IPS-15b (cell line): ENCODE results near the gene FNBP1.
"Not testable (repeated sequence)": the region's sequence is repeated elsewhere in the genome, so short reads cannot be mapped to it uniquely, and the experiment has no call there.

Experiments
- H3K27me3 ChIP-seq: one replicate; pipeline ENCODE4 v1.6.1; 2013; ENCODE audit warnings: low read length; ENCODE audit not compliant: control insufficient read depth, insufficient read depth
- H3K36me3 ChIP-seq: one replicate; pipeline ENCODE4 v1.6.1; 2013; ENCODE audit warnings: low read length; ENCODE audit not compliant: control insufficient read depth, insufficient read depth
- H3K4me1 ChIP-seq: one replicate; pipeline ENCODE4 v1.6.1; 2013; ENCODE audit warnings: mild to moderate bottlenecking, low read length; ENCODE audit not compliant: control insufficient read depth, insufficient read depth
- H3K4me3 ChIP-seq: one replicate; pipeline ENCODE4 v1.5.1; 2013; ENCODE audit warnings: low read depth, low read length
- H3K9ac ChIP-seq: one replicate; pipeline ENCODE4 v1.6.1; 2013; ENCODE audit warnings: low read depth, mild to moderate bottlenecking, low read length
- H3K9me3 ChIP-seq: one replicate; pipeline ENCODE4 v1.6.1; 2013; ENCODE audit warnings: mild to moderate bottlenecking, low read length; ENCODE audit not compliant: control insufficient read depth, insufficient read depth

FNBP1 gene

GRCh38 chr9:130017076-130017475 is 25.9 kb downstream of the FNBP1 start:
- H3K9ac ChIP-seq: no peak overlapping the region
- H3K27me3 ChIP-seq: no peaks in the 10 kb centered on the region
- no peaks in the 10 kb centered on the region for H3K4me1 ChIP-seq
- no peak overlapping the region for H3K4me3 ChIP-seq
- H3K36me3 ChIP-seq: no peaks in the 10 kb centered on the region
- no peaks in the 10 kb centered on the region for H3K9me3 ChIP-seq

- H3K9me3 ChIP-seq: no peaks in the 10 kb centered on the region
- no peaks in the 10 kb centered on the region for H3K27me3 ChIP-seq
- H3K4me1 ChIP-seq: no peaks in the 10 kb centered on the region
- no peak overlapping the region for H3K9ac ChIP-seq
- H3K4me3 ChIP-seq: no peak overlapping the region
- H3K36me3 ChIP-seq: no peaks in the 10 kb centered on the region
These were observed 27.5 kb downstream of the FNBP1 start for GRCh38 chr9:130015353-130016019.

GRCh38 chr9:130013326-130013725 is 29.7 kb downstream of the FNBP1 start:
- H3K4me3 ChIP-seq: no peak overlapping the region

GRCh38 chr9:130010151-130010988 is 32.6 kb downstream of the FNBP1 start:
- H3K9ac ChIP-seq: no peak overlapping the region
- H3K9me3 ChIP-seq: no peaks in the 10 kb centered on the region
- H3K4me1 ChIP-seq: no peaks in the 10 kb centered on the region
- H3K4me3 ChIP-seq: no peak overlapping the region
- H3K36me3 ChIP-seq: no peaks in the 10 kb centered on the region
- no peaks in the 10 kb centered on the region for H3K27me3 ChIP-seq

More at GRCh38 chr9:130013326-130013725, 29.7 kb downstream of the FNBP1 start:
- no peaks in the 10 kb centered on the region for H3K4me1 ChIP-seq
- H3K36me3 ChIP-seq: no peaks in the 10 kb centered on the region
- no peak overlapping the region for H3K9ac ChIP-seq
- H3K27me3 ChIP-seq: no peaks in the 10 kb centered on the region
- no peaks in the 10 kb centered on the region for H3K9me3 ChIP-seq

GRCh38 chr9:130009546-130009945 is 33.4 kb downstream of the FNBP1 start:
- H3K36me3 ChIP-seq, H3K9ac ChIP-seq, H3K27me3 ChIP-seq, H3K4me1 ChIP-seq, H3K9me3 ChIP-seq, H3K4me3 ChIP-seq: not testable (repeated sequence)

GRCh38 chr9:130008538-130008937 is 34.5 kb downstream of the FNBP1 start:
- Histone ChIP-seq H3K4me3 (no peak overlapping the region), H3K9ac (no peak overlapping the region), H3K36me3 (no peaks in the 10 kb centered on the region), H3K27me3 (no peaks in the 10 kb centered on the region), H3K4me1 (no peaks in the 10 kb centered on the region), H3K9me3 (no peaks in the 10 kb centered on the region)

- H3K9ac ChIP-seq, H3K36me3 ChIP-seq, H3K4me3 ChIP-seq, H3K27me3 ChIP-seq, H3K9me3 ChIP-seq, H3K4me1 ChIP-seq: not testable (repeated sequence)
These were observed 36.0 kb downstream of the FNBP1 start for GRCh38 chr9:130006952-130007351.

- Histone ChIP-seq H3K4me3 (no peak overlapping the region), H3K27me3 (no peaks in the 10 kb centered on the region), H3K4me1 (peaks cover 6% of the 10 kb centered on the region), H3K9me3 (no peaks in the 10 kb centered on the region), H3K36me3 (no peaks in the 10 kb centered on the region), H3K9ac (no peak overlapping the region)
These were observed 38.9 kb downstream of the FNBP1 start for GRCh38 chr9:130003943-130004552.

- H3K4me1 ChIP-seq: peaks cover 6% of the 10 kb centered on the region
- H3K36me3 ChIP-seq: no peaks in the 10 kb centered on the region
- H3K4me3 ChIP-seq: no peak overlapping the region
- no peaks in the 10 kb centered on the region for H3K27me3 ChIP-seq
- H3K9me3 ChIP-seq: no peaks in the 10 kb centered on the region
- H3K9ac ChIP-seq: no peak overlapping the region
These were observed 40.7 kb downstream of the FNBP1 start for GRCh38 chr9:130002320-130002719.

GRCh38 chr9:130001190-130001589 is 41.8 kb downstream of the FNBP1 start:
- Histone ChIP-seq H3K27me3 (no peaks in the 10 kb centered on the region), H3K9me3 (no peaks in the 10 kb centered on the region), H3K36me3 (no peaks in the 10 kb centered on the region), H3K4me1 (peaks cover 6% of the 10 kb centered on the region), H3K4me3 (no peak overlapping the region), H3K9ac (no peak overlapping the region)

- Histone ChIP-seq H3K9ac (no peak overlapping the region), H3K27me3 (no peaks in the 10 kb centered on the region), H3K4me3 (no peak overlapping the region), H3K9me3 (no peaks in the 10 kb centered on the region), H3K36me3 (no peaks in the 10 kb centered on the region), H3K4me1 (peaks cover 6% of the 10 kb centered on the region)
These were observed 43.9 kb downstream of the FNBP1 start for GRCh38 chr9:129999141-129999510.
